ENCODE data around the gene FOXF1.
A peak's percentile ranks its signal among the peaks of the same experiment; 100 is the strongest.

FOXF1 gene

GRCh38 chr16:86508028-86508946 lies 2.0 kb upstream of the FOXF1 start:
- Histone ChIP-seq H4K5ac (ENCODE audit: low read length) (no peak overlapping the region), H3K79me2 (ENCODE audit: control insufficient read depth, insufficient read depth, low read length) (peaks cover 4% of the 10 kb centered on the region), H3K9ac (ENCODE audit: low read length) (peak overlapping the region; percentile 37), H2BK5ac (ENCODE audit: low read length) (no peak overlapping the region), H2AK5ac (ENCODE audit: low read length) (no peak overlapping the region), H3K4me2 (ENCODE audit: low read length) (peak overlapping the region; percentile 28), H4K8ac (ENCODE audit: low read depth, low read length) (no peak overlapping the region), H3K18ac (ENCODE audit: low read length) (no peak overlapping the region), H3K79me1 (ENCODE audit: low read length) (no peaks in the 10 kb centered on the region), H3K36me3 (ENCODE audit: control insufficient read depth, insufficient read depth, low read length) (no peaks in the 10 kb centered on the region), H3K4ac (ENCODE audit: low read depth, low read length) (no peak overlapping the region), H3K23ac (ENCODE audit: low read length) (peak overlapping the region; percentile 59), H3K4me3 (ENCODE audit: low read length) (no peak overlapping the region), H3K27ac (ENCODE audit: low read depth, low read length) (no peak overlapping the region), H3K4me1 (ENCODE audit: control insufficient read depth, low read depth, low read length) (peaks cover 7% of the 10 kb centered on the region), H2BK120ac (ENCODE audit: low read depth, low read length) (no peak overlapping the region), H2BK15ac (replicated peaks; ENCODE audit: low read depth) (no peak overlapping the region), H3K56ac (ENCODE audit: low read length) (peak overlapping the region; percentile 71), H3K27me3 (ENCODE audit: insufficient read depth, low read length, poor library complexity) (peaks cover 70% of the 10 kb centered on the region)
- no CpG with 5 or more reads among the region's 99 CpGs for WGBS (ENCODE audit: extremely low coverage, insufficient coverage, low lambda C conversion rate)
- DNase-seq, result peak; percentile 68

GRCh38 chr16:86508947-86509758 lies 1.2 kb upstream of the FOXF1 start:
- H3K79me2 ChIP-seq (ENCODE audit: control insufficient read depth, insufficient read depth, low read length), result peaks cover 4% of the 10 kb centered on the region
- no peak overlapping the region for H2BK120ac ChIP-seq (ENCODE audit: low read depth, low read length)
- peak overlapping the region; percentile 24 for H3K4me3 ChIP-seq (ENCODE audit: low read length)
- H3K36me3 ChIP-seq (ENCODE audit: control insufficient read depth, insufficient read depth, low read length), result no peaks in the 10 kb centered on the region
- H2BK5ac ChIP-seq (ENCODE audit: low read length), result no peak overlapping the region
- peaks cover 7% of the 10 kb centered on the region for H3K4me1 ChIP-seq (ENCODE audit: control insufficient read depth, low read depth, low read length)
- no peaks in the 10 kb centered on the region for H3K79me1 ChIP-seq (ENCODE audit: low read length)
- no peak overlapping the region for H3K27ac ChIP-seq (ENCODE audit: low read depth, low read length)
- H3K4me2 ChIP-seq (ENCODE audit: low read length), result peak overlapping the region; percentile 66
- no peak overlapping the region for H3K4ac ChIP-seq (ENCODE audit: low read depth, low read length)
- peak overlapping the region; percentile 49 for H3K9ac ChIP-seq (ENCODE audit: low read length)
- no peak overlapping the region for H4K5ac ChIP-seq (ENCODE audit: low read length)
- no peak overlapping the region for H2AK5ac ChIP-seq (ENCODE audit: low read length)
- no CpG with 5 or more reads among the region's 79 CpGs for WGBS (ENCODE audit: extremely low coverage, insufficient coverage, low lambda C conversion rate)
- peaks cover 68% of the 10 kb centered on the region for H3K27me3 ChIP-seq (ENCODE audit: insufficient read depth, low read length, poor library complexity)
- peak overlapping the region; percentile 79 for H3K56ac ChIP-seq (ENCODE audit: low read length)
- H4K8ac ChIP-seq (ENCODE audit: low read depth, low read length), result no peak overlapping the region
- no peak overlapping the region for H3K18ac ChIP-seq (ENCODE audit: low read length)
- peak overlapping the region; percentile 75 for H3K23ac ChIP-seq (ENCODE audit: low read length)
- peak; percentile 59 for DNase-seq
- no peak overlapping the region for H2BK15ac ChIP-seq (replicated peaks; ENCODE audit: low read depth)

GRCh38 chr16:86509759-86510464 lies 415 bp upstream of the FOXF1 start:
- H4K5ac ChIP-seq (ENCODE audit: low read length), result no peak overlapping the region
- H3K4me1 ChIP-seq (ENCODE audit: control insufficient read depth, low read depth, low read length), result peaks cover 7% of the 10 kb centered on the region
- peak; percentile 85 for DNase-seq
- H3K79me2 ChIP-seq (ENCODE audit: control insufficient read depth, insufficient read depth, low read length), result peaks cover 4% of the 10 kb centered on the region
- H3K9ac ChIP-seq (ENCODE audit: low read length), result peak overlapping the region; percentile 49
- peak overlapping the region; percentile 79 for H3K56ac ChIP-seq (ENCODE audit: low read length)
- peak overlapping the region; percentile 66 for H3K4me2 ChIP-seq (ENCODE audit: low read length)
- no peak overlapping the region for H2BK5ac ChIP-seq (ENCODE audit: low read length)
- H4K8ac ChIP-seq (ENCODE audit: low read depth, low read length), result no peak overlapping the region
- no peak overlapping the region for H2AK5ac ChIP-seq (ENCODE audit: low read length)
- H3K4me3 ChIP-seq (ENCODE audit: low read length), result no peak overlapping the region
- no peak overlapping the region for H2BK15ac ChIP-seq (replicated peaks; ENCODE audit: low read depth)
- H2BK120ac ChIP-seq (ENCODE audit: low read depth, low read length), result no peak overlapping the region
- no peaks in the 10 kb centered on the region for H3K36me3 ChIP-seq (ENCODE audit: control insufficient read depth, insufficient read depth, low read length)
- no peak overlapping the region for H3K27ac ChIP-seq (ENCODE audit: low read depth, low read length)
- H3K27me3 ChIP-seq (ENCODE audit: insufficient read depth, low read length, poor library complexity), result peaks cover 62% of the 10 kb centered on the region
- no CpG with 5 or more reads among the region's 84 CpGs for WGBS (ENCODE audit: extremely low coverage, insufficient coverage, low lambda C conversion rate)
- no peak overlapping the region for H3K23ac ChIP-seq (ENCODE audit: low read length)
- H3K4ac ChIP-seq (ENCODE audit: low read depth, low read length), result no peak overlapping the region
- H3K18ac ChIP-seq (ENCODE audit: low read length), result no peak overlapping the region
- no peaks in the 10 kb centered on the region for H3K79me1 ChIP-seq (ENCODE audit: low read length)

GRCh38 chr16:86511317-86512161 lies 1.2 kb downstream of the FOXF1 start:
- H3K4me3 ChIP-seq (ENCODE audit: low read length), result peak overlapping the region; percentile 6
- H3K4me2 ChIP-seq (ENCODE audit: low read length), result peak overlapping the region; percentile 15
- no peaks in the 10 kb centered on the region for H3K79me1 ChIP-seq (ENCODE audit: low read length)
- DNase-seq, result peak; percentile 27
- WGBS (ENCODE audit: extremely low coverage, insufficient coverage, low lambda C conversion rate), result no CpG with 5 or more reads among the region's 44 CpGs
- H2AK5ac ChIP-seq (ENCODE audit: low read length), result no peak overlapping the region
- H2BK120ac ChIP-seq (ENCODE audit: low read depth, low read length), result no peak overlapping the region
- H2BK5ac ChIP-seq (ENCODE audit: low read length), result no peak overlapping the region
- peaks cover 7% of the 10 kb centered on the region for H3K4me1 ChIP-seq (ENCODE audit: control insufficient read depth, low read depth, low read length)
- no peak overlapping the region for H3K23ac ChIP-seq (ENCODE audit: low read length)
- H3K27me3 ChIP-seq (ENCODE audit: insufficient read depth, low read length, poor library complexity), result peaks cover 59% of the 10 kb centered on the region
- H2BK15ac ChIP-seq (replicated peaks; ENCODE audit: low read depth), result no peak overlapping the region
- no peak overlapping the region for H3K4ac ChIP-seq (ENCODE audit: low read depth, low read length)
- no peak overlapping the region for H3K18ac ChIP-seq (ENCODE audit: low read length)
- no peak overlapping the region for H4K8ac ChIP-seq (ENCODE audit: low read depth, low read length)
- H3K36me3 ChIP-seq (ENCODE audit: control insufficient read depth, insufficient read depth, low read length), result no peaks in the 10 kb centered on the region
- peaks cover 4% of the 10 kb centered on the region for H3K79me2 ChIP-seq (ENCODE audit: control insufficient read depth, insufficient read depth, low read length)
- peak overlapping the region; percentile 57 for H3K9ac ChIP-seq (ENCODE audit: low read length)
- no peak overlapping the region for H3K27ac ChIP-seq (ENCODE audit: low read depth, low read length)
- H4K5ac ChIP-seq (ENCODE audit: low read length), result no peak overlapping the region
- H3K56ac ChIP-seq (ENCODE audit: low read length), result peak overlapping the region; percentile 78

- peak; percentile 73 for DNase-seq
- no peak overlapping the region for H4K5ac ChIP-seq (ENCODE audit: low read length)
- no peak overlapping the region for H2BK15ac ChIP-seq (replicated peaks; ENCODE audit: low read depth)
- H3K4ac ChIP-seq (ENCODE audit: low read depth, low read length), result no peak overlapping the region
- no peaks in the 10 kb centered on the region for H3K79me1 ChIP-seq (ENCODE audit: low read length)
- WGBS (ENCODE audit: extremely low coverage, insufficient coverage, low lambda C conversion rate), result no CpG with 5 or more reads among the region's 24 CpGs
- no peak overlapping the region for H3K23ac ChIP-seq (ENCODE audit: low read length)
- peaks cover 7% of the 10 kb centered on the region for H3K4me1 ChIP-seq (ENCODE audit: control insufficient read depth, low read depth, low read length)
- peaks cover 4% of the 10 kb centered on the region for H3K79me2 ChIP-seq (ENCODE audit: control insufficient read depth, insufficient read depth, low read length)
- H3K27me3 ChIP-seq (ENCODE audit: insufficient read depth, low read length, poor library complexity), result peaks cover 55% of the 10 kb centered on the region
- no peak overlapping the region for H3K18ac ChIP-seq (ENCODE audit: low read length)
- H2AK5ac ChIP-seq (ENCODE audit: low read length), result no peak overlapping the region
- peak overlapping the region; percentile 56 for H3K56ac ChIP-seq (ENCODE audit: low read length)
- no peak overlapping the region for H4K8ac ChIP-seq (ENCODE audit: low read depth, low read length)
- peak overlapping the region; percentile 18 for H3K4me3 ChIP-seq (ENCODE audit: low read length)
- H3K36me3 ChIP-seq (ENCODE audit: control insufficient read depth, insufficient read depth, low read length), result no peaks in the 10 kb centered on the region
- H2BK120ac ChIP-seq (ENCODE audit: low read depth, low read length), result no peak overlapping the region
- H3K4me2 ChIP-seq (ENCODE audit: low read length), result peak overlapping the region; percentile 15
- H2BK5ac ChIP-seq (ENCODE audit: low read length), result no peak overlapping the region
- H3K9ac ChIP-seq (ENCODE audit: low read length), result peak overlapping the region; percentile 60
- no peak overlapping the region for H3K27ac ChIP-seq (ENCODE audit: low read depth, low read length)
These were observed 2.1 kb downstream of the FOXF1 start for GRCh38 chr16:86512301-86512859.
